ENCODE measurements around the gene DHX34.

The DHX34 gene

DNA sequence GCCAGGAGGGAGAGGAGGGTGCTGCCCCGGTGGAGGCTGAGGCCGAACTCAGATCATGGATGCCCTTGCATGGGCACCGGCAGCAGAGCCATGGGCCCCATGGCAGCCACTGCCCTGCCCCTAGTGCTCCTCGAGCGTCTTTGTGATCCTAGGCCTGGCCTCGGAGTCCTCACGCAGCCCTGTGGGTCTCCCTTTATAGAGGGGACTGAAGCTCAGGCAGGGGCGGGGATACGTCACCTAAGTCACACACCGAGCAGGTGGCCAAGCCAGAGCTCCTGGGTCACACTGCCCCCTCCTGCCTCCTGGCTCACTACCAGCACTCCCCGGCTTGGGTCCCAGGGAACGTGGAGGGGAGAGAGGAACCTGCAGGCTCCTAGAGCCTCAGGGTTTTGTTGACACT is 28.7 kb downstream of the DHX34 start:
- H3K56ac ChIP-seq (ENCODE audit: low read length) = no peak overlapping the region
- H3K4me1 ChIP-seq (ENCODE audit: control insufficient read depth, low read depth, low read length) = no peaks in the 10 kb centered on the region
- H2AK5ac ChIP-seq (ENCODE audit: low read length) = no peak overlapping the region
- no peaks in the 10 kb centered on the region for H3K79me2 ChIP-seq (ENCODE audit: control insufficient read depth, insufficient read depth, low read length)
- no peak overlapping the region for H3K27ac ChIP-seq (ENCODE audit: low read depth, low read length)
- no peak overlapping the region for H3K4me3 ChIP-seq (ENCODE audit: low read length)
- no peak overlapping the region for H3K23ac ChIP-seq (ENCODE audit: low read length)
- no peak overlapping the region for H3K18ac ChIP-seq (ENCODE audit: low read length)
- H4K5ac ChIP-seq (ENCODE audit: low read length) = no peak overlapping the region
- H3K4me2 ChIP-seq (ENCODE audit: low read length) = no peak overlapping the region
- H3K27me3 ChIP-seq (ENCODE audit: insufficient read depth, low read length, poor library complexity) = no peaks in the 10 kb centered on the region
- DNase-seq = no peak
- no peak overlapping the region for H2BK120ac ChIP-seq (ENCODE audit: low read depth, low read length)
- WGBS (ENCODE audit: extremely low coverage, insufficient coverage, low lambda C conversion rate) = no CpG with 5 or more reads among the region's 12 CpGs
- no peak overlapping the region for H2BK15ac ChIP-seq (replicated peaks; ENCODE audit: low read depth)
- peaks cover 21% of the 10 kb centered on the region for H3K36me3 ChIP-seq (ENCODE audit: control insufficient read depth, insufficient read depth, low read length)
- no peak overlapping the region for H3K9ac ChIP-seq (ENCODE audit: low read length)
- no peak overlapping the region for H4K8ac ChIP-seq (ENCODE audit: low read depth, low read length)
- no peak overlapping the region for H2BK5ac ChIP-seq (ENCODE audit: low read length)
- H3K4ac ChIP-seq (ENCODE audit: low read depth, low read length) = no peak overlapping the region
- no peaks in the 10 kb centered on the region for H3K79me1 ChIP-seq (ENCODE audit: low read length)

DNA sequence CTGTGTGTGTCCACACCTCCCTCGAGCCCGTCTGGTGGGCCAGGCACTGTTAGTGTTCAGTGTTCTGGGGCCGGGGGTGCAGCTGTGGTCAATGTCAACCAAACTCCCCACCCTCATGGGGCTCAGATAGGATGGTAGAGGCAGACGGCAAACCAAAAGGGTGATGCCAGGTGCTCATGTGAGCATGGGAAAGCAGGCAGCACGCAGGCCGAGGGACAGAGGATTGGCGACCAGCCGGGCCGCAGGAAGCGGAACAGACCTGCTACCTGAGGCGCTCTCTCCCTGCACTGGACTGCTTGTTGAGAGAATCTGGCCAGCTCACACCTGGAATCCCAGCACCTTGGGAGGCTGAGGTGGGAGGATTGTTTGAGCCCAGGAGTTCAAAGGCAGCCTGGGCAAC is 29.1 kb downstream of the DHX34 start:
- Histone ChIP-seq H3K27me3 (ENCODE audit: insufficient read depth, low read length, poor library complexity) (no peaks in the 10 kb centered on the region), H3K36me3 (ENCODE audit: control insufficient read depth, insufficient read depth, low read length) (peaks cover 21% of the 10 kb centered on the region), H3K56ac (ENCODE audit: low read length) (no peak overlapping the region), H3K23ac (ENCODE audit: low read length) (no peak overlapping the region), H2BK120ac (ENCODE audit: low read depth, low read length) (no peak overlapping the region), H4K5ac (ENCODE audit: low read length) (no peak overlapping the region), H3K4ac (ENCODE audit: low read depth, low read length) (no peak overlapping the region), H3K18ac (ENCODE audit: low read length) (no peak overlapping the region), H3K9ac (ENCODE audit: low read length) (no peak overlapping the region), H3K4me3 (ENCODE audit: low read length) (no peak overlapping the region), H3K4me1 (ENCODE audit: control insufficient read depth, low read depth, low read length) (no peaks in the 10 kb centered on the region), H3K4me2 (ENCODE audit: low read length) (no peak overlapping the region), H4K8ac (ENCODE audit: low read depth, low read length) (no peak overlapping the region), H3K79me2 (ENCODE audit: control insufficient read depth, insufficient read depth, low read length) (no peaks in the 10 kb centered on the region), H2BK15ac (replicated peaks; ENCODE audit: low read depth) (no peak overlapping the region), H2BK5ac (ENCODE audit: low read length) (no peak overlapping the region), H3K79me1 (ENCODE audit: low read length) (no peaks in the 10 kb centered on the region), H2AK5ac (ENCODE audit: low read length) (no peak overlapping the region), H3K27ac (ENCODE audit: low read depth, low read length) (no peak overlapping the region)
- no peak for DNase-seq
- no CpG with 5 or more reads among the region's 11 CpGs for WGBS (ENCODE audit: extremely low coverage, insufficient coverage, low lambda C conversion rate)

GRCh38 chr19:47379381-47379938 is 30.3 kb downstream of the DHX34 start:
- Histone ChIP-seq H3K27me3 (ENCODE audit: insufficient read depth, low read length, poor library complexity) (no peaks in the 10 kb centered on the region), H3K9ac (ENCODE audit: low read length) (no peak overlapping the region), H4K5ac (ENCODE audit: low read length) (no peak overlapping the region), H3K27ac (ENCODE audit: low read depth, low read length) (no peak overlapping the region), H2BK15ac (replicated peaks; ENCODE audit: low read depth) (no peak overlapping the region), H3K23ac (ENCODE audit: low read length) (no peak overlapping the region), H3K56ac (ENCODE audit: low read length) (no peak overlapping the region), H3K4ac (ENCODE audit: low read depth, low read length) (no peak overlapping the region), H3K4me2 (ENCODE audit: low read length) (no peak overlapping the region), H3K36me3 (ENCODE audit: control insufficient read depth, insufficient read depth, low read length) (peaks cover 19% of the 10 kb centered on the region), H3K4me3 (ENCODE audit: low read length) (no peak overlapping the region), H3K79me1 (ENCODE audit: low read length) (no peaks in the 10 kb centered on the region), H3K79me2 (ENCODE audit: control insufficient read depth, insufficient read depth, low read length) (no peaks in the 10 kb centered on the region), H2BK120ac (ENCODE audit: low read depth, low read length) (no peak overlapping the region), H3K4me1 (ENCODE audit: control insufficient read depth, low read depth, low read length) (no peaks in the 10 kb centered on the region), H2AK5ac (ENCODE audit: low read length) (no peak overlapping the region), H2BK5ac (ENCODE audit: low read length) (no peak overlapping the region), H3K18ac (ENCODE audit: low read length) (no peak overlapping the region), H4K8ac (ENCODE audit: low read depth, low read length) (no peak overlapping the region)
- no peak for DNase-seq
- no CpG with 5 or more reads among the region's 23 CpGs for WGBS (ENCODE audit: extremely low coverage, insufficient coverage, low lambda C conversion rate)

DNA sequence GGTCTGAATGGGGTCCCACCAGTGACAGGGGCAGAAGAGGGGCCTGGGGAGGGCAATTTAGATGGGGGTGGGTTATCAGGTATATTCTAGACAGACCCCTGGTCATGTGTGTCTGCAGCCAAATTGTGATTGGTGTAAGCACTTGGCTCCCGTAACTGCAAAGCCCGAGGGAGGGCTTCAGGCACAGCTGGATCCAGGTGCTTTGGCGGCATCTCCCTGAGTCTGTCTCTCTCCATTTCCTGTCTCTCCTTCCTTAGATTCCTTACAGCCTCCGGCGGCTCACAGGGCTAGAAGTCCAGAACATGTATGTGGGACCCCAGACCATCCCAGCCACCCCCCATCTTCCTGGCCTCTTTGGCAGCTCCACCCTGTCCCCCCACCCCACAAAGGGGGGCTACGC is 31.4 kb downstream of the DHX34 start:
- Histone ChIP-seq H2AK5ac (ENCODE audit: low read length) (no peak overlapping the region), H3K4me1 (ENCODE audit: control insufficient read depth, low read depth, low read length) (no peaks in the 10 kb centered on the region), H3K4me3 (ENCODE audit: low read length) (no peak overlapping the region), H2BK120ac (ENCODE audit: low read depth, low read length) (no peak overlapping the region), H3K18ac (ENCODE audit: low read length) (no peak overlapping the region), H3K79me2 (ENCODE audit: control insufficient read depth, insufficient read depth, low read length) (no peaks in the 10 kb centered on the region), H2BK15ac (replicated peaks; ENCODE audit: low read depth) (no peak overlapping the region), H3K23ac (ENCODE audit: low read length) (no peak overlapping the region), H3K4ac (ENCODE audit: low read depth, low read length) (no peak overlapping the region), H2BK5ac (ENCODE audit: low read length) (no peak overlapping the region), H3K79me1 (ENCODE audit: low read length) (no peaks in the 10 kb centered on the region), H3K4me2 (ENCODE audit: low read length) (no peak overlapping the region), H3K27me3 (ENCODE audit: insufficient read depth, low read length, poor library complexity) (no peaks in the 10 kb centered on the region), H3K36me3 (ENCODE audit: control insufficient read depth, insufficient read depth, low read length) (peaks cover 17% of the 10 kb centered on the region), H3K27ac (ENCODE audit: low read depth, low read length) (no peak overlapping the region), H4K5ac (ENCODE audit: low read length) (no peak overlapping the region), H3K56ac (ENCODE audit: low read length) (no peak overlapping the region), H4K8ac (ENCODE audit: low read depth, low read length) (no peak overlapping the region), H3K9ac (ENCODE audit: low read length) (no peak overlapping the region)
- no peak for DNase-seq
- no CpG with 5 or more reads among the region's 6 CpGs for WGBS (ENCODE audit: extremely low coverage, insufficient coverage, low lambda C conversion rate)

- no peak overlapping the region for H3K27ac ChIP-seq (ENCODE audit: low read depth, low read length)
- H3K4me3 ChIP-seq (ENCODE audit: low read length) = no peak overlapping the region
- no peak overlapping the region for H4K5ac ChIP-seq (ENCODE audit: low read length)
- H4K8ac ChIP-seq (ENCODE audit: low read depth, low read length) = no peak overlapping the region
- no peak overlapping the region for H2BK5ac ChIP-seq (ENCODE audit: low read length)
- H3K23ac ChIP-seq (ENCODE audit: low read length) = no peak overlapping the region
- no peak for DNase-seq
- peaks cover 2% of the 10 kb centered on the region for H3K4me1 ChIP-seq (ENCODE audit: control insufficient read depth, low read depth, low read length)
- no peak overlapping the region for H3K18ac ChIP-seq (ENCODE audit: low read length)
- no peak overlapping the region for H3K4me2 ChIP-seq (ENCODE audit: low read length)
- no peak overlapping the region for H2BK15ac ChIP-seq (replicated peaks; ENCODE audit: low read depth)
- no peak overlapping the region for H2BK120ac ChIP-seq (ENCODE audit: low read depth, low read length)
- no peak overlapping the region for H3K4ac ChIP-seq (ENCODE audit: low read depth, low read length)
- peaks cover 17% of the 10 kb centered on the region for H3K36me3 ChIP-seq (ENCODE audit: control insufficient read depth, insufficient read depth, low read length)
- no peaks in the 10 kb centered on the region for H3K27me3 ChIP-seq (ENCODE audit: insufficient read depth, low read length, poor library complexity)
- no CpG with 5 or more reads among the region's 14 CpGs for WGBS (ENCODE audit: extremely low coverage, insufficient coverage, low lambda C conversion rate)
- H3K79me2 ChIP-seq (ENCODE audit: control insufficient read depth, insufficient read depth, low read length) = no peaks in the 10 kb centered on the region
- no peak overlapping the region for H2AK5ac ChIP-seq (ENCODE audit: low read length)
- H3K79me1 ChIP-seq (ENCODE audit: low read length) = no peaks in the 10 kb centered on the region
- no peak overlapping the region for H3K56ac ChIP-seq (ENCODE audit: low read length)
- no peak overlapping the region for H3K9ac ChIP-seq (ENCODE audit: low read length)
These were observed 32.0 kb downstream of the DHX34 start for GRCh38 chr19:47381121-47381520.

DNA sequence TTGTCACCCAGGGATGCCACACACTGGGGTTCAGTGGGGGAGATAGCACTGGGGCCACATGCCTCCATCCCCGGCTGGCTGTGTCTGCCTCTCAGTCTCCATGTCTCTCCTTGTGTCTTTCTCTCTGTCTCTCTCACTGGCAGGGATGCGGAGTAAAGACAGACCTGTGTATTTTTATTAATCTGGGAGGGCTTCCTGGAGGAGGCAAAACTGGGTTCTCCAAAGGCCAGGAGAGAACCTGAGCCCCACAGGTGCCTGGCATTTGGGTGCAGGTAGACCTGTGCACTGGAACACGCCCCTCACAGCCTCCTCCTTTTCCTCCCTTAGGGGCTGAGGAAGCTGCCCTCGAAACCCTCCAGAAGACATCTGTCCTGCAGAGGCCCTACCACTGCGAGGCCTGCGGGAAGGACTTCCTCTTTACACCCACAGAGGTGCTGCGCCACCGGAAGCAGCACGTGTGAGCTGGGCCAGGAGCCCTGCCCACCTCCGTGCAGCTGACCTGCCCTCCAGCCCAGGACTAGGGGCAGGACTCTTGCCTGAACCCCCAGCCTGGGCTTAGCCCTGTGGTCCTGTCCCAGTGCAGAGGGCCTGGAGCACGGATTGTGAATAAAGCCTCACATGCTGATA is 32.7 kb downstream of the DHX34 start:
- H2AK5ac ChIP-seq (ENCODE audit: low read length) = no peak overlapping the region
- no CpG with 5 or more reads among the region's 11 CpGs for WGBS (ENCODE audit: extremely low coverage, insufficient coverage, low lambda C conversion rate)
- H3K4ac ChIP-seq (ENCODE audit: low read depth, low read length) = no peak overlapping the region
- no peaks in the 10 kb centered on the region for H3K27me3 ChIP-seq (ENCODE audit: insufficient read depth, low read length, poor library complexity)
- DNase-seq = no peak
- no peak overlapping the region for H2BK120ac ChIP-seq (ENCODE audit: low read depth, low read length)
- no peak overlapping the region for H4K5ac ChIP-seq (ENCODE audit: low read length)
- no peak overlapping the region for H3K18ac ChIP-seq (ENCODE audit: low read length)
- peaks cover 2% of the 10 kb centered on the region for H3K4me1 ChIP-seq (ENCODE audit: control insufficient read depth, low read depth, low read length)
- H3K79me1 ChIP-seq (ENCODE audit: low read length) = no peaks in the 10 kb centered on the region
- peaks cover 14% of the 10 kb centered on the region for H3K36me3 ChIP-seq (ENCODE audit: control insufficient read depth, insufficient read depth, low read length)
- H2BK15ac ChIP-seq (replicated peaks; ENCODE audit: low read depth) = no peak overlapping the region
- no peak overlapping the region for H3K9ac ChIP-seq (ENCODE audit: low read length)
- H3K79me2 ChIP-seq (ENCODE audit: control insufficient read depth, insufficient read depth, low read length) = no peaks in the 10 kb centered on the region
- no peak overlapping the region for H3K4me3 ChIP-seq (ENCODE audit: low read length)
- H3K56ac ChIP-seq (ENCODE audit: low read length) = no peak overlapping the region
- H3K23ac ChIP-seq (ENCODE audit: low read length) = no peak overlapping the region
- no peak overlapping the region for H3K4me2 ChIP-seq (ENCODE audit: low read length)
- no peak overlapping the region for H2BK5ac ChIP-seq (ENCODE audit: low read length)
- no peak overlapping the region for H3K27ac ChIP-seq (ENCODE audit: low read depth, low read length)
- H4K8ac ChIP-seq (ENCODE audit: low read depth, low read length) = no peak overlapping the region
